Thoracic aorta (tissue), 2 donors: ENCODE results near the gene SURF6. TPM values are rescaled to one million over a fixed set of nuclear protein-coding genes. Genes with fewer than 3 reads are reported as not detected.
A peak's percentile ranks its signal among the peaks of the same experiment; 100 is the strongest.
"Not testable (repeated sequence)": the region's sequence is repeated elsewhere in the genome, so short reads cannot be mapped to it uniquely, and the experiment has no call there.

Source experiments
- ATAC-seq: fragments of 150-250 bp; one replicate; pipeline ENCODE4 v1.8.0; 2017; ENCODE audit warnings: low read depth; ENCODE audit not compliant: insufficient number of reproducible peaks, low FRiP score
- DNase-seq: peaks from one replicate; pipeline ENCODE4 v3.0.0-alpha.2; 2020; ENCODE audit warnings: low spot score
- H3K27ac ChIP-seq, 2 donors: fragments of 200-600 bp; sonication (generic); 1 replicate in 1 of 2; 2 replicates in 1 of 2; pipeline ENCODE4 v1.5.1; 2016; ENCODE audit warnings: mild to moderate bottlenecking in 2 of 2, moderate library complexity in 2 of 2
- H3K27me3 ChIP-seq: fragments of 200-600 bp; sonication (generic); replicated peaks from 2 replicates; pipeline ENCODE4 v1.6.0; 2016; ENCODE audit warnings: mild to moderate bottlenecking; ENCODE audit not compliant: insufficient read depth
- H3K36me3 ChIP-seq: fragments of 200-600 bp; sonication (generic); one replicate; pipeline ENCODE4 v1.5.1; 2016
- H3K4me1 ChIP-seq, 2 donors: fragments of 200-600 bp; sonication (generic); 1 replicate in 1 of 2; 2 replicates in 1 of 2; pipeline versions ENCODE4 v1.5.1 to v1.6.0; 2016; ENCODE audit warnings: low read depth in 2 of 2, mild to moderate bottlenecking in 1 of 2; ENCODE audit not compliant: control insufficient read depth in 1 of 2
- H3K4me3 ChIP-seq: fragments of 200-600 bp; sonication (generic); 2 replicates; pipeline ENCODE4 v1.5.1; 2016; ENCODE audit warnings: mild to moderate bottlenecking
- H3K9me3 ChIP-seq: fragments of 200-600 bp; sonication (generic); 2 replicates; pipeline ENCODE4 v1.5.1; 2016
- total RNA-seq, 2 donors: library from RNA; depleted of rRNA; stranded (reverse); fragments of >200 nt; gene quantifications; one replicate each; pipeline versions ENCODE4 v1.1.0 to v1.2.3, GENCODE V29; 2016
- TF ChIP-seq, protein P1 (sequence below): fragments of 200-600 bp; sonication (generic); IDR thresholded peaks from one replicate; pipeline ENCODE4 v1.5.1; 2019; ENCODE audit warnings: antibody characterized with exemption

SURF6 gene
- total RNA-seq, 2 donors from 2014 or later, result 11.6 to 46.1 TPM

DNA sequence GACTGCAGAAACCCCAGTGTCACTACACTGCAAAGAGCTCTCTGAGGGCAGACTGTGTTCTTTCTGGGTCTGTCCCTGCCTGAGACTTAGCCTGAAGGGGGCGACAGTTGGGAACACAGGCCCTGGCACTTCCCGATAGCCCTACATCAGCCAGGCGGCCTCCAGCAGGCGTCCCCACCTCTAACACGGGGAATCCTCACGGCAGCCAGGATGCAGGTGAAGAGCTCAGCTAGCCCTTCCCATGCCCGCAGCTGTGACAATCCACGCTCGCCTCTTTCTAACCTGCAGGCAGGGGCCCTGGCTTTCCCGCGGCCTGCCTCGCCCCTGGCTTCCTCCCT lies 6.0 kb upstream of the SURF6 start:
- no peak for DNase-seq
- ATAC-seq, result no peak
- no peak overlapping the region for H3K4me3 ChIP-seq
- no peak overlapping the region for H3K27ac ChIP-seq
- no peaks in the 10 kb centered on the region for H3K9me3 ChIP-seq
- H3K36me3 ChIP-seq, result peaks cover 60% of the 10 kb centered on the region
- peaks cover 9 to 13% of the 10 kb centered on the region in 2 donors for H3K4me1 ChIP-seq
- H3K27me3 ChIP-seq, result no peaks in the 10 kb centered on the region
- TF ChIP-seq, protein P1, sequence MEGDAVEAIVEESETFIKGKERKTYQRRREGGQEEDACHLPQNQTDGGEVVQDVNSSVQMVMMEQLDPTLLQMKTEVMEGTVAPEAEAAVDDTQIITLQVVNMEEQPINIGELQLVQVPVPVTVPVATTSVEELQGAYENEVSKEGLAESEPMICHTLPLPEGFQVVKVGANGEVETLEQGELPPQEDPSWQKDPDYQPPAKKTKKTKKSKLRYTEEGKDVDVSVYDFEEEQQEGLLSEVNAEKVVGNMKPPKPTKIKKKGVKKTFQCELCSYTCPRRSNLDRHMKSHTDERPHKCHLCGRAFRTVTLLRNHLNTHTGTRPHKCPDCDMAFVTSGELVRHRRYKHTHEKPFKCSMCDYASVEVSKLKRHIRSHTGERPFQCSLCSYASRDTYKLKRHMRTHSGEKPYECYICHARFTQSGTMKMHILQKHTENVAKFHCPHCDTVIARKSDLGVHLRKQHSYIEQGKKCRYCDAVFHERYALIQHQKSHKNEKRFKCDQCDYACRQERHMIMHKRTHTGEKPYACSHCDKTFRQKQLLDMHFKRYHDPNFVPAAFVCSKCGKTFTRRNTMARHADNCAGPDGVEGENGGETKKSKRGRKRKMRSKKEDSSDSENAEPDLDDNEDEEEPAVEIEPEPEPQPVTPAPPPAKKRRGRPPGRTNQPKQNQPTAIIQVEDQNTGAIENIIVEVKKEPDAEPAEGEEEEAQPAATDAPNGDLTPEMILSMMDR, result no peak

GRCh38 chr9:133341369-133342068 lies 5.5 kb upstream of the SURF6 start:
- Histone ChIP-seq H3K4me3 (no peak overlapping the region), H3K27ac (no peak overlapping the region), H3K36me3 (peaks cover 60% of the 10 kb centered on the region), H3K27me3 (no peaks in the 10 kb centered on the region), H3K4me1 (peaks cover 9 to 11% of the 10 kb centered on the region in 2 donors), H3K9me3 (no peaks in the 10 kb centered on the region)
- DNase-seq, result no peak
- TF ChIP-seq, protein P1, result no peak
- no peak for ATAC-seq

- ATAC-seq (no peak), DNase-seq (no peak)
- Histone ChIP-seq H3K27me3 (no peaks in the 10 kb centered on the region), H3K9me3 (no peaks in the 10 kb centered on the region), H3K36me3 (peaks cover 60% of the 10 kb centered on the region), H3K27ac (no peak overlapping the region), H3K4me1 (peaks cover 5 to 8% of the 10 kb centered on the region in 2 donors), H3K4me3 (no peak overlapping the region)
- TF ChIP-seq, protein P1, result no peak
These were observed 4.9 kb upstream of the SURF6 start for GRCh38 chr9:133340916-133341315.

DNA sequence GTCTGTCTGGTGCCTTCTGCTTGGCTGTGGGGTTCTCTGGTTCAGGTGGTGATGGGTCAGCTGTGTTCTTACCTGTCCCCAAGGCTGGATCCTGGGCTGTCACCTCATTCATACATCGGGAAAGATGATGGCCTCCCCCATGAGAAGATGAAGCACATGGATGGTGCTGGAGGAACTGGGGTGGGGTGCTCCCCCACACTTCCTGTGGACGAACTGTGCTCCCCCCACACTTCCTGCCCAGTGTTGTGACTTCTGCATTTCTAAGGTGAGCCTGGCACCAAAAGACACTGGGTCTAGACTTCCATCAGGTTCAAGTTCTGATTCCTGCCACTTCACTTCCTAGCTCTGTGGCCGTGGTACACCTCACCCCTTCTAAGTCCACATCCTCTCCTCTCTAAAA lies 4.3 kb upstream of the SURF6 start:
- H3K27me3 ChIP-seq, result no peaks in the 10 kb centered on the region
- H3K4me3 ChIP-seq, result no peak overlapping the region
- TF ChIP-seq, protein P1, result no peak
- peaks cover 7 to 10% of the 10 kb centered on the region in 2 donors for H3K4me1 ChIP-seq
- no peak for DNase-seq
- H3K9me3 ChIP-seq, result no peaks in the 10 kb centered on the region
- peaks cover 56% of the 10 kb centered on the region for H3K36me3 ChIP-seq
- H3K27ac ChIP-seq, result no peak overlapping the region
- ATAC-seq, result no peak

DNA sequence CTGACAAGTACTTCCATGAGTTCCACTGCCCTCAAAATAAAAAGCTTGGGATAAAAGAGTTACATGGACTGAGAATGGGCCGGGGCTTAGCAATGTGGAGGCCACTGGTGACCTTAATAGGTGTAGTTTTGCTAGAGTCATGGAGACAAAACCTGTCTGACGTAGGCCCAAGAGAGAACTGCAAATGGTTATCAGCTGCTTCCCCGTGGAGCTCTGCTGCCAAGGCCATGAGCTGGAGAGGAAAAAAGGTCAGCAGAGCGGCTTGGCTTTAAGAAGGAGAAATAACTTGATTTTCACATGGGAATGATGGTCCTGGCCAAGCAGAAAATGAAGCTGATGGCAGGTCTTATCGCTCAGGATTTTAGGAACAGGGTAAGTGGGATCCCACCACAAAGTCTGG lies 3.7 kb upstream of the SURF6 start:
- no peak for DNase-seq
- Histone ChIP-seq H3K4me3 (no peak overlapping the region), H3K9me3 (no peaks in the 10 kb centered on the region), H3K27me3 (no peaks in the 10 kb centered on the region), H3K36me3 (peaks cover 50% of the 10 kb centered on the region), H3K27ac (no peak overlapping the region), H3K4me1 (peaks cover 13 to 16% of the 10 kb centered on the region in 2 donors)
- no peak for ATAC-seq
- TF ChIP-seq, protein P1, result no peak

- H3K27ac ChIP-seq, result not testable (repeated sequence)
These were observed 1.1 kb downstream of the SURF6 start for GRCh38 chr9:133334888-133335287.

More at GRCh38 chr9:133334888-133335287, 1.1 kb downstream of the SURF6 start:
- H3K27me3 ChIP-seq, ATAC-seq, DNase-seq, H3K9me3 ChIP-seq: not testable (repeated sequence)
- H3K4me1 ChIP-seq, result peaks cover 18 to 28% of the 10 kb centered on the region in 2 donors
- H3K4me3 ChIP-seq, result peak overlapping the region; percentile 98
- peaks cover 44% of the 10 kb centered on the region for H3K36me3 ChIP-seq
